AG09319 (cell line): Measurements from ENCODE around the gene USP2.

Experiments
- DNase-seq: peaks from one replicate; pipeline ENCODE4 v3.0.0-alpha.2; 2010; ENCODE audit warnings: low read depth; ENCODE audit errors: extremely low read depth
- CTCF ChIP-seq: IDR thresholded peaks from 2 replicates; pipeline ENCODE4 v1.5.1; 2011; ENCODE audit warnings: low read depth, mild to moderate bottlenecking, inconsistent platforms, low read length, moderate library complexity

The USP2 gene

GRCh38 chr11:119334174-119334930, 47.1 kb downstream of the USP2 start, which contains the start of gene RNF26:
Gene RNF26, plus strand, starts transcription at chr11:119334527. Its CDS starts 596 bp downstream, at chr11:119335123.
- no peak for TF ChIP-seq CTCF
- DNase-seq = peak; percentile 91

- no peak for TF ChIP-seq CTCF
- DNase-seq = no peak
Measured at GRCh38 chr11:119332111-119332765, 49.3 kb downstream of the USP2 start.

GRCh38 chr11:119330237-119330636, 51.3 kb downstream of the USP2 start:
- DNase-seq = no peak
- no peak for TF ChIP-seq CTCF

GRCh38 chr11:119329320-119329719, 52.2 kb downstream of the USP2 start:
- no peak for DNase-seq
- TF ChIP-seq CTCF = no peak

GRCh38 chr11:119324189-119324588, 57.3 kb downstream of the USP2 start:
- DNase-seq = no peak
- TF ChIP-seq CTCF = no peak

GRCh38 chr11:119323532-119324033, 57.9 kb downstream of the USP2 start:
- TF ChIP-seq CTCF = peak; percentile 73
- no peak for DNase-seq

- DNase-seq = no peak
- no peak for TF ChIP-seq CTCF
Measured at GRCh38 chr11:119322921-119323531, 58.5 kb downstream of the USP2 start.
